RWPE1 (cell line): ENCODE results near the gene AFMID.

Source experiments
- CTCF ChIA-PET: fragments of 350-600 bp; sonication (Branson Sonifier 250); formaldehyde crosslinking; extraction: SDS; loops from one replicate; lab custom pipeline; 2021; lab: Yijun Ruan, JAX
- POLR2A ChIA-PET: fragments of 400-600 bp; formaldehyde crosslinking; extraction: SDS; loops from one replicate; lab custom pipeline; 2020; ENCODE audit warnings: antibody characterized with exemption; ENCODE audit not compliant: low non-redundant PET; lab: Yijun Ruan, JAX
- DNase-seq: peaks from one replicate; pipeline ENCODE4 v3.0.0; 2012; ENCODE audit warnings: low spot score
- H3K27ac ChIP-seq: fragments of 450-650 bp; 2 replicates; pipeline ENCODE4 v1.5.1; 2017
- TF ChIP-seq, protein P1 (sequence below): fragments of 450-650 bp; conservative IDR thresholded peaks from 2 replicates; pipeline ENCODE4 v1.5.1; 2017; ENCODE audit warnings: low read depth, mild to moderate bottlenecking

The AFMID gene

DNA sequence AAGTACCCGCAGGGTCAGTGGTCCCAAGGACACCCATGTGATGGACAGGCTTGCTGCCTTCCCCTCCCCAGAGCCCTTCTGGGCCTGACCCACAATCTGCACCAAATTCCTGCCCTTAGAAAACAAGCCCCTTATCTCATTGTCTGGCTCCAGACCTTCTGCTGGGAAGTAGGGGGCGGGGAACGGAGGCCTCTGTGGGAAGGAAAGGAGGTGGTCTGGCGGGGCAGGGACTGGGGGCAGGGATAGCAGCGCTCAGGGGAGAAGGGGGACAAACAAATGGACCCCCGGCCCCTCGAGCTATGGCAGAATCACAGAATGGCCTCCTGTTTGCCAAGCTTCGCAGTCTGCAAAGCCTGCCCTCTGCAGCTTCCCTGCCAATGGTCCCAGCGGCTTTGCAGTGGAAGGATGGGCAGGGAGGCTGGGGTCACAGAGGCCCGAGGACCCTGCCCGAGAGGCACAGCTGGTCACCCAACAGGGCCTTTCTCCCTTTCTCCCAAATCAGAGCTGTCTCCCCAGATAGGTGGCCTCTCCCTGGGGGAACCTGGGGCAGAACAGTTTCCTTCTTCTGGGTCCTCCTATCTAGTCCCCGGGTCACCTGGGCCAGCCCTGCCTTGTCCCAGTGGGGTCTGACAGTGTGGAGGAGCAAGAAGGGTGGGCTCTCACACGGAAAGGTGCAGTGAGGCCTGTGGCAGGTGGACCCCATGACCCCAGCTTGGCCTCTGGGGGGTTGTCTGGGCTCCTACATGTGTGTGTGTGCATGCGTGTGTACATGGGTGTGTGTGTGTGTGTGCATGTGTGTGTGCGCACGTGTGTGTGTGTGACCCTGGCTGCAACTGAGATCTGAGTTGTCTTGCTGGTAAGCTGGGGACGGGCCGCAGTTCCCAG, 69.8 kb downstream of the AFMID start:
- POLR2A ChIA-PET, result no interaction called here
- CTCF ChIA-PET, result interaction anchor here (0.7 kb wide), 1 partner anchor 714 kb away, joined by 3 read pairs; no protein-coding TSS in a partner anchor
- no peak for DNase-seq
- TF ChIP-seq, protein P1, sequence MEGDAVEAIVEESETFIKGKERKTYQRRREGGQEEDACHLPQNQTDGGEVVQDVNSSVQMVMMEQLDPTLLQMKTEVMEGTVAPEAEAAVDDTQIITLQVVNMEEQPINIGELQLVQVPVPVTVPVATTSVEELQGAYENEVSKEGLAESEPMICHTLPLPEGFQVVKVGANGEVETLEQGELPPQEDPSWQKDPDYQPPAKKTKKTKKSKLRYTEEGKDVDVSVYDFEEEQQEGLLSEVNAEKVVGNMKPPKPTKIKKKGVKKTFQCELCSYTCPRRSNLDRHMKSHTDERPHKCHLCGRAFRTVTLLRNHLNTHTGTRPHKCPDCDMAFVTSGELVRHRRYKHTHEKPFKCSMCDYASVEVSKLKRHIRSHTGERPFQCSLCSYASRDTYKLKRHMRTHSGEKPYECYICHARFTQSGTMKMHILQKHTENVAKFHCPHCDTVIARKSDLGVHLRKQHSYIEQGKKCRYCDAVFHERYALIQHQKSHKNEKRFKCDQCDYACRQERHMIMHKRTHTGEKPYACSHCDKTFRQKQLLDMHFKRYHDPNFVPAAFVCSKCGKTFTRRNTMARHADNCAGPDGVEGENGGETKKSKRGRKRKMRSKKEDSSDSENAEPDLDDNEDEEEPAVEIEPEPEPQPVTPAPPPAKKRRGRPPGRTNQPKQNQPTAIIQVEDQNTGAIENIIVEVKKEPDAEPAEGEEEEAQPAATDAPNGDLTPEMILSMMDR, result no peak
- no peak overlapping the region for H3K27ac ChIP-seq
